Measurements from ENCODE around the gene MANSC4. TPM values are rescaled to one million over a fixed set of nuclear protein-coding genes. Genes with fewer than 3 reads are reported as not detected.

MANSC4 gene
- total and polyA plus RNA-seq, 2 donors (not counting 3 experiments of a cell fraction or from before 2014, with no cell fraction given): not detected

DNA sequence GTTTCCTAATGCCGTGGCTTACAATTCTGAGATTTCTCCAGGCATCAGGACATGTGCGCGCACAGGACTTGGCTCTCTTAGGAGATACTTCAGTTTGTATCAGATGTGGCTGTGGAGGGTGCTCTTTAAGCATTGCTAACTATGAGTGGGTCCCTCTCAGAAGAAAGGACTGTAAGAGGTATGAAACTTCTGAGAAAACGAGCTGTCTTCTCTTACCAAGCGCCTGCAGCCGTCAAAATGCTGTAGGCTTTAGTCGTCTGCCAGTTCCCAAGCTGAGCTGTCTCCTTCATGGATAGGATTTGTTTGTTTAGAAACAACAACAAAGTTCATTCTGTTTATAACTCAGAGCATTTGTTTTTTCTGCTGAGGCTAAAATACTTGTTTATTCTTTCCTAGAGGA, 16.1 kb upstream of the MANSC4 start:
- intact Hi-C loops (cut with micrococcal nuclease): no loop called here

DNA sequence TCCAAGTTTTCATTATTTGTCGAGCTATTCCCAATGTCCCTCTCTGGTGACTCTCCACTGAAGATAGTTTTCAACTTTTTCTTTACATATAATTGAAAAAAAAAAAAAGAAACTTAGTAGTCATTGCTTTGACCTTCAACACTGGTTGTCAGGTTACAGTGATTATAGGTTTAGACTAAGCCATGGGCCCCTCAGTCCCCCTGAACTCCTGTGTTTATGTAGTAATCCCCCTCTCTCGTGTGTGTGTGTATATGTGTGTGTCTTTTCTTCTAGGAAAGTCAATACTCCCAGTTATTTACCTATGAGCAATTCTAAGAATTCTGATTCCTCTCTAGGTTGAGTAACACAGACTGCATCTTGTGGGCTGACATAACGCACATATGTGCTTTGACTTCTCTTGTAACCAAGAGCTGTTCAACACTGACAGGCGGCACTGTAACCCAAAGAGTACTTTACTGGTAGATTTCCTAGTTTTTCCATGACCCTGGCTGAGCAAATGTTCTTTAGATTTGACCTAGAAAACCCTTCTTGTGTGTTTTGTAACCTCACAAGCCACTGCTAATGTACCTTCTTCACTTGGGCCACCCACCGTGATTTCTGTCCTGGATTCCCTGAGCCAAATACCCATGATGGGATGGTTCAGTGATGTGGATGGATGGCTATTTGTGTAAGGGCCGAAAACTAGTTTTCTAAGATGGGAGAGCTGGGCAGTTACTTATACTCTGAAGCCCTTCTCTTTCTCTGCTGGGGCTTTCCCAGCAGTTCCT, 15.0 kb upstream of the MANSC4 start:
- FAIRE-seq: no peak
- dilution Hi-C loops (cut with MboI; ENCODE audit: extremely low pct_ligation_motif_present, low sequenced_read_pairs): no loop called here
- no peaks in the 10 kb centered on the region for H4K20me1 ChIP-seq (replicated peaks; ENCODE audit: control insufficient read depth, extremely low read depth, insufficient read depth, low read length)
- H3K27me3 ChIP-seq (ENCODE audit: control insufficient read depth in 2 of 2, insufficient read depth in 2 of 2, low read length in 2 of 2): no peaks in the 10 kb centered on the region
- H3K27ac ChIP-seq (ENCODE audit: insufficient read depth, low read depth, low read length): no peak overlapping the region
- ChIA-PET CTCF (interaction anchor here (1.1 to 1.7 kb wide), 4 partner anchors 15 to 62 kb away, joined by 3 to 7 read pairs (median 4); partner anchors contain the start of genes KLHL42 and MANSC4), POLR2A (no interaction called here)
- peaks cover 4% of the 10 kb centered on the region for H3K79me2 ChIP-seq (ENCODE audit: control insufficient read depth, insufficient read depth, low read length)
- intact Hi-C loops (cut with micrococcal nuclease): no loop called here
- H3K4me2 ChIP-seq (ENCODE audit: insufficient read depth, low read length): no peak overlapping the region
- no peaks in the 10 kb centered on the region for H3K9me3 ChIP-seq (replicated peaks; ENCODE audit: control insufficient read depth, insufficient read depth, low read length)
- no peak for DNase-seq (ENCODE audit: low read depth, low spot score)
- TF ChIP-seq, protein P1, sequence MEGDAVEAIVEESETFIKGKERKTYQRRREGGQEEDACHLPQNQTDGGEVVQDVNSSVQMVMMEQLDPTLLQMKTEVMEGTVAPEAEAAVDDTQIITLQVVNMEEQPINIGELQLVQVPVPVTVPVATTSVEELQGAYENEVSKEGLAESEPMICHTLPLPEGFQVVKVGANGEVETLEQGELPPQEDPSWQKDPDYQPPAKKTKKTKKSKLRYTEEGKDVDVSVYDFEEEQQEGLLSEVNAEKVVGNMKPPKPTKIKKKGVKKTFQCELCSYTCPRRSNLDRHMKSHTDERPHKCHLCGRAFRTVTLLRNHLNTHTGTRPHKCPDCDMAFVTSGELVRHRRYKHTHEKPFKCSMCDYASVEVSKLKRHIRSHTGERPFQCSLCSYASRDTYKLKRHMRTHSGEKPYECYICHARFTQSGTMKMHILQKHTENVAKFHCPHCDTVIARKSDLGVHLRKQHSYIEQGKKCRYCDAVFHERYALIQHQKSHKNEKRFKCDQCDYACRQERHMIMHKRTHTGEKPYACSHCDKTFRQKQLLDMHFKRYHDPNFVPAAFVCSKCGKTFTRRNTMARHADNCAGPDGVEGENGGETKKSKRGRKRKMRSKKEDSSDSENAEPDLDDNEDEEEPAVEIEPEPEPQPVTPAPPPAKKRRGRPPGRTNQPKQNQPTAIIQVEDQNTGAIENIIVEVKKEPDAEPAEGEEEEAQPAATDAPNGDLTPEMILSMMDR (IDR thresholded peaks at IDR 0.05; ENCODE audit: extremely low read depth in 1 of 2, insufficient read depth in 1 of 2, low read depth in 1 of 2, low read length in 2 of 2): no peak
- no peak for TF ChIP-seq JUN (IDR thresholded peaks at IDR 0.05; ENCODE audit: borderline replicate concordance, insufficient read depth, insufficient read length, low read depth)
- TF ChIP-seq MYC (IDR thresholded peaks at IDR 0.05; ENCODE audit: low read depth, low read length): no peak
- no peak for TF ChIP-seq EZH2 (IDR thresholded peaks at IDR 0.05; ENCODE audit: borderline replicate concordance, low read depth, low read length, severe bottlenecking)
- TF ChIP-seq POLR2AphosphoS5 (IDR thresholded peaks at IDR 0.05; ENCODE audit: insufficient read depth, low read depth, low read length): no peak
- no peak for TF ChIP-seq POLR2A (IDR thresholded peaks at IDR 0.05; ENCODE audit: low read depth, low read length)
- TF ChIP-seq, protein P2, sequence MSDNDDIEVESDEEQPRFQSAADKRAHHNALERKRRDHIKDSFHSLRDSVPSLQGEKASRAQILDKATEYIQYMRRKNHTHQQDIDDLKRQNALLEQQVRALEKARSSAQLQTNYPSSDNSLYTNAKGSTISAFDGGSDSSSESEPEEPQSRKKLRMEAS (IDR thresholded peaks at IDR 0.05; ENCODE audit: insufficient read depth, insufficient read length): no peak
- TF ChIP-seq GATA2 (IDR thresholded peaks at IDR 0.05; ENCODE audit: insufficient read depth, insufficient read length, low read depth, low read length): no peak
- no peak for TF ChIP-seq FOS (IDR thresholded peaks at IDR 0.05; ENCODE audit: borderline replicate concordance, insufficient read depth, low read length)
- BruUV-seq (replicated peaks): no TSS peak
- H3K9ac ChIP-seq (replicated peaks; ENCODE audit: extremely low read depth, insufficient read depth, low read length): no peak overlapping the region
- H3K4me1 ChIP-seq (ENCODE audit: control insufficient read depth, extremely low read depth, insufficient read depth, low read length): no peaks in the 10 kb centered on the region
- peaks cover 8 to 14% of the 10 kb centered on the region in 2 experiments for H3K36me3 ChIP-seq (ENCODE audit: control insufficient read depth in 2 of 2, extremely low read depth in 1 of 2, insufficient read depth in 2 of 2, low read length in 2 of 2)
- H3K9me1 ChIP-seq (replicated peaks; ENCODE audit: control insufficient read depth, extremely low read depth, insufficient read depth, low read length): no peaks in the 10 kb centered on the region
- H3K4me3 ChIP-seq (replicated peaks in 1 of 3; ENCODE audit: insufficient read depth in 1 of 3, low read depth in 1 of 3, low read length in 3 of 3): no peak overlapping the region
- no peak overlapping the region for H2AFZ ChIP-seq (ENCODE audit: low read depth, low read length)

More for the DNA sequence above, 16.1 kb upstream of the MANSC4 start:
- Histone ChIP-seq H3K9me1 (replicated peaks; ENCODE audit: control insufficient read depth, extremely low read depth, insufficient read depth, low read length) (no peaks in the 10 kb centered on the region), H3K36me3 (ENCODE audit: control insufficient read depth in 2 of 2, extremely low read depth in 1 of 2, insufficient read depth in 2 of 2, low read length in 2 of 2) (peaks cover 8 to 14% of the 10 kb centered on the region in 2 experiments), H4K20me1 (replicated peaks; ENCODE audit: control insufficient read depth, extremely low read depth, insufficient read depth, low read length) (no peaks in the 10 kb centered on the region), H3K27me3 (ENCODE audit: control insufficient read depth in 2 of 2, insufficient read depth in 2 of 2, low read length in 2 of 2) (no peaks in the 10 kb centered on the region), H3K4me1 (ENCODE audit: control insufficient read depth, extremely low read depth, insufficient read depth, low read length) (no peaks in the 10 kb centered on the region), H3K9me3 (replicated peaks; ENCODE audit: control insufficient read depth, insufficient read depth, low read length) (no peaks in the 10 kb centered on the region), H3K4me3 (replicated peaks in 1 of 3; ENCODE audit: insufficient read depth in 1 of 3, low read depth in 1 of 3, low read length in 3 of 3) (no peak overlapping the region), H3K9ac (replicated peaks; ENCODE audit: extremely low read depth, insufficient read depth, low read length) (no peak overlapping the region), H3K4me2 (ENCODE audit: insufficient read depth, low read length) (no peak overlapping the region), H3K27ac (ENCODE audit: insufficient read depth, low read depth, low read length) (no peak overlapping the region), H2AFZ (ENCODE audit: low read depth, low read length) (no peak overlapping the region), H3K79me2 (ENCODE audit: control insufficient read depth, insufficient read depth, low read length) (no peaks in the 10 kb centered on the region)
- TF ChIP-seq, protein P2 (IDR thresholded peaks at IDR 0.05; ENCODE audit: insufficient read depth, insufficient read length): no peak
- TF ChIP-seq POLR2AphosphoS5 (IDR thresholded peaks at IDR 0.05; ENCODE audit: insufficient read depth, low read depth, low read length): no peak
- FAIRE-seq (no peak), DNase-seq (ENCODE audit: low read depth, low spot score) (no peak)
- dilution Hi-C loops (cut with MboI; ENCODE audit: extremely low pct_ligation_motif_present, low sequenced_read_pairs): no loop called here
- no TSS peak for BruUV-seq (replicated peaks)
- ChIA-PET CTCF (interaction anchor here (1.1 to 1.7 kb wide), 3 partner anchors 16 to 63 kb away, joined by 3 to 5 read pairs (median 4); partner anchors contain the start of genes KLHL42 and MANSC4), POLR2A (no interaction called here)

Data from endothelial cell of umbilical vein (primary cell).